A549 (cell line): ENCODE data around the gene RNU1-1. TPM values are rescaled to one million over a fixed set of nuclear protein-coding genes. Genes with fewer than 3 reads are reported as not detected.
A peak's percentile ranks its signal among the peaks of the same experiment; 100 is the strongest.
"Not testable (repeated sequence)": the region's sequence is repeated elsewhere in the genome, so short reads cannot be mapped to it uniquely, and the experiment has no call there.

Experiments used
- ATAC-seq, 2 experiments: fragments of 200-7000 bp in 1 of 2; fragments of >200 bp in 1 of 2; cut with Nextera tagmentation in 1 of 2; cut with Tn5 transposase in 1 of 2; 3 replicates each; pipeline versions ENCODE4 v1.8.0 to v1.9.1; 2018 to 2020; ENCODE audit warnings: mild to moderate bottlenecking in 1 of 2, moderate library complexity in 1 of 2
- CTCF ChIA-PET: fragments of 300-600 bp; sonication (Branson Sonifier 250); formaldehyde crosslinking; extraction: SDS; loops from one replicate; lab custom pipeline; 2021; ENCODE audit warnings: antibody characterized with exemption, inconsistent platforms; lab: Yijun Ruan, JAX
- POLR2A ChIA-PET: fragments of 350-600 bp; formaldehyde crosslinking; extraction: SDS; loops from one replicate; lab custom pipeline; 2021; ENCODE audit warnings: antibody characterized with exemption, inconsistent platforms; lab: Yijun Ruan, JAX
- DNase-seq, 2 experiments: peaks; one replicate each; pipeline versions ENCODE4 v3.0.0 to v3.0.0-alpha.2; 2011 to 2016; ENCODE audit warnings: low read depth in 1 of 2, low spot score in 1 of 2
- FAIRE-seq: peaks from 2 replicates; lab custom pipeline; 2011; peaks lifted over from hg19 to GRCh38; lab: Jason Lieb, UNC
- H3K27ac ChIP-seq, 2 experiments: fragments of >200 bp; sonication (Bioruptor Twin); formaldehyde crosslinking; 3 replicates each; pipeline ENCODE4 v1.5.1; 2016 to 2017
- H3K4me1 ChIP-seq: fragments of >200 bp; sonication (Bioruptor Twin); formaldehyde crosslinking; 3 replicates; pipeline ENCODE4 v1.6.1; 2016
- H3K4me2 ChIP-seq: fragments of >200 bp; sonication (Bioruptor Twin); formaldehyde crosslinking; 3 replicates; pipeline ENCODE4 v1.6.1; 2016
- H3K4me3 ChIP-seq: fragments of >200 bp; sonication (Bioruptor Twin); formaldehyde crosslinking; 3 replicates; pipeline ENCODE4 v1.5.1; 2016
- H3K9me3 ChIP-seq: fragments of >200 bp; sonication (Bioruptor Twin); formaldehyde crosslinking; 3 replicates; pipeline ENCODE4 v1.6.1; 2016
- CBX2 ChIP-seq: fragments of 200-600 bp; sonication (generic); IDR thresholded peaks from 2 replicates; pipeline ENCODE4 v1.6.1; 2016; ENCODE audit warnings: low read depth, mild to moderate bottlenecking, borderline replicate concordance
- CBX8 ChIP-seq: fragments of 200-600 bp; sonication (generic); IDR thresholded peaks from 2 replicates; pipeline ENCODE4 v1.6.1; 2016
- CEBPB ChIP-seq, 2 experiments: fragments of >200 bp in 1 of 2; sonication (Bioruptor Twin) in 1 of 2; formaldehyde crosslinking in 1 of 2; IDR thresholded peaks; 2 replicates each; pipeline ENCODE4 v1.6.1; 2012 to 2016
- CHD2 ChIP-seq: fragments of 150-350 bp; IDR thresholded peaks from 2 replicates; pipeline ENCODE4 v1.6.1; 2014; ENCODE audit warnings: low read length; ENCODE audit not compliant: partially characterized antibody
- EHF ChIP-seq: fragments of 250-450 bp; sonication (Bioruptor Pico); IDR thresholded peaks from 2 replicates; pipeline ENCODE4 v1.5.0; 2020; ENCODE audit warnings: mild to moderate bottlenecking
- EP300 ChIP-seq, 2 experiments: fragments of >200 bp; sonication (Bioruptor Twin); formaldehyde crosslinking; IDR thresholded peaks; 2 replicates in 1 of 2; 3 replicates in 1 of 2; pipeline ENCODE4 v1.6.1; 2016 to 2017
- ESRRA ChIP-seq: fragments of 150-350 bp; IDR thresholded peaks from 2 replicates; pipeline ENCODE4 v1.6.1; 2014; ENCODE audit warnings: mild to moderate bottlenecking, low read length, borderline replicate concordance
- FOSB ChIP-seq: fragments of 250-450 bp; sonication (Bioruptor Pico); IDR thresholded peaks from 2 replicates; pipeline ENCODE4 v1.5.0; 2020; ENCODE audit warnings: mild to moderate bottlenecking, moderate library complexity
- FOXS1 ChIP-seq: fragments of 250-450 bp; sonication (Bioruptor Pico); IDR thresholded peaks from 2 replicates; pipeline ENCODE4 v1.5.0; 2020; ENCODE audit warnings: mild to moderate bottlenecking, moderate library complexity
- HDAC2 ChIP-seq: fragments of 200-600 bp; sonication (generic); IDR thresholded peaks from 2 replicates; pipeline ENCODE4 v1.6.1; 2016
- JUN ChIP-seq, 2 experiments: fragments of >200 bp; sonication (Bioruptor Twin); formaldehyde crosslinking; IDR thresholded peaks; 2 replicates in 1 of 2; 3 replicates in 1 of 2; pipeline ENCODE4 v1.6.1; 2016 to 2017
- JUNB ChIP-seq: fragments of >200 bp; sonication (Bioruptor Twin); formaldehyde crosslinking; IDR thresholded peaks from 2 replicates; pipeline ENCODE4 v1.6.1; 2016
- KDM5A ChIP-seq: fragments of 200-600 bp; sonication (generic); IDR thresholded peaks from 2 replicates; pipeline ENCODE4 v1.6.1; 2016; ENCODE audit warnings: antibody characterized with exemption, mild to moderate bottlenecking
- MAX ChIP-seq: IDR thresholded peaks from 2 replicates; pipeline ENCODE4 v1.6.1; 2012
- NFE2L2 ChIP-seq: fragments of 150-350 bp; conservative IDR thresholded peaks from 2 replicates; pipeline ENCODE4 v1.6.1; 2014; ENCODE audit warnings: low read length
- PHF8 ChIP-seq: fragments of 200-600 bp; sonication (generic); IDR thresholded peaks from 2 replicates; pipeline ENCODE4 v1.6.1; 2016; ENCODE audit warnings: low read depth, mild to moderate bottlenecking, antibody characterized with exemption, moderate library complexity, borderline replicate concordance
- RAD21 ChIP-seq, 2 experiments: fragments of >200 bp in 1 of 2; sonication (Bioruptor Twin) in 1 of 2; formaldehyde crosslinking in 1 of 2; IDR thresholded peaks in 1 of 2; conservative IDR thresholded peaks in 1 of 2; 2 replicates in 1 of 2; 3 replicates in 1 of 2; pipeline ENCODE4 v1.6.1; 2012 to 2018; ENCODE audit warnings: inconsistent platforms in 1 of 2
- REST ChIP-seq: fragments of 200-600 bp; sonication (generic); IDR thresholded peaks from 2 replicates; pipeline ENCODE4 v1.6.1; 2016; ENCODE audit warnings: antibody characterized with exemption, mild to moderate bottlenecking, moderate library complexity
- RNF2 ChIP-seq: fragments of 200-600 bp; sonication (generic); IDR thresholded peaks from 2 replicates; pipeline ENCODE4 v1.6.1; 2016; ENCODE audit warnings: low read depth, mild to moderate bottlenecking, antibody characterized with exemption, moderate library complexity, borderline replicate concordance
- SMC3 ChIP-seq: fragments of >200 bp; sonication (Bioruptor Twin); formaldehyde crosslinking; IDR thresholded peaks from 3 replicates; pipeline ENCODE4 v1.6.1; 2018; ENCODE audit warnings: inconsistent platforms
- SREBF2 ChIP-seq: fragments of 450-650 bp; IDR thresholded peaks from 2 replicates; pipeline ENCODE4 v1.6.1; 2014; ENCODE audit warnings: mild to moderate bottlenecking, moderate library complexity
- TP53 ChIP-seq: fragments of 250-450 bp; sonication (Bioruptor Pico); IDR thresholded peaks from 2 replicates; pipeline ENCODE4 v1.5.0; 2021; ENCODE audit warnings: mild to moderate bottlenecking, moderate library complexity
- ZC3H11A ChIP-seq: fragments of 450-650 bp; IDR thresholded peaks from 2 replicates; pipeline ENCODE4 v1.6.1; 2014; ENCODE audit warnings: antibody characterized with exemption, mild to moderate bottlenecking
- WGBS: methylation state at CpG from one replicate; pipeline ENCODE4 v1.1.6; 2017; ENCODE audit errors: missing lambda C conversion rate; 5-methylcytosine and 5-hydroxymethylcytosine counted together
- polyA plus RNA-seq, 4 experiments: library from polyadenylated mRNA; depleted of rRNA in 3 of 4; stranded (reverse); fragments of >200 nt; fragmentation: RNase III in 1 of 4; extraction: RNeasy Plus Mini Kit Qiagen cat#74134 plus additional on column Dnase treatment in 1 of 4; gene quantifications; 2 replicates in 3 of 4; 3 replicates in 1 of 4; pipeline ENCODE4 v1.2.3, GENCODE V29; 2011 to 2017
- TF ChIP-seq, protein P1 (sequence below): fragments of >200 bp; sonication (Bioruptor Twin); formaldehyde crosslinking; IDR thresholded peaks from 3 replicates; pipeline ENCODE4 v1.6.1; 2016

RNU1-1 gene
- polyA plus RNA-seq, 2 of the 4 experiments (the other 2 are of a cell fraction), result 6.6 to 56.2 TPM

DNA sequence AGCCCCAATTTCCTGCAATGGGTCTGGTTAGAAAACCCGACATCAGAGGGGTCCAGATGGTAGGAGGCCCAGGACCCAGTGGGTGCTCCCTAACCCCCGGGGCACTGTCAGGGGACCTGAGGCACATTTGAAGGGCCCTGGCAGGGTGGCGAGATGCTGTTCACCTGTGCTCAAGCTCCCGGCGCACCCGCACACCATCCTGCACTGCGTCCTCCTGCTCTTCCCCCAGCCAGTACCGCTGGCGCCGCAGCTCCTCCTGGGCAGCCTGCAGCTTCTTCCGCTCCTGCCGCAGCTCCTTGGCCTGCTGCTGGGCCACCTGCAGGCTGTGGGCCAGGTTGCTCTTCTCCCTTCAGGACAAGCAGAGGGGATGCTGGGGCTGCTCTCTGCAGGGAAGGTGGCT is 36.0 kb downstream of the RNU1-1 start:
- DNase-seq, result no peak
- 97% methylated on average over 11 of the region's 12 CpGs for WGBS
- H3K9me3 ChIP-seq, result no peaks in the 10 kb centered on the region
- no peaks in the 10 kb centered on the region for H3K4me1 ChIP-seq
- POLR2A ChIA-PET, result no interaction called here
- no peak overlapping the region for H3K4me2 ChIP-seq
- H3K27ac ChIP-seq, result no peak overlapping the region
- FAIRE-seq, result no peak
- ATAC-seq, result no peak; a peak in 1 of 6 replicates
- TF ChIP-seq TP53, result no peak
- TF ChIP-seq REST, result no peak
- TF ChIP-seq MAX, result no peak
- no peak for TF ChIP-seq RNF2
- no peak for TF ChIP-seq JUN (IDR thresholded peaks at IDR 0.05)
- TF ChIP-seq CEBPB (IDR thresholded peaks at IDR 0.05), result no peak
- no peak for TF ChIP-seq PHF8
- TF ChIP-seq KDM5A, result no peak
- no peak for TF ChIP-seq NFE2L2
- no peak for TF ChIP-seq SREBF2
- no peak for TF ChIP-seq EP300 (IDR thresholded peaks at IDR 0.05)
- CTCF ChIA-PET, result no interaction called here
- H3K4me3 ChIP-seq, result no peak overlapping the region

GRCh38 chr1:16475771-16476770 is 38.0 kb downstream of the RNU1-1 start:
- CTCF ChIA-PET, DNase-seq, H3K9me3 ChIP-seq, H3K4me3 ChIP-seq, POLR2A ChIA-PET, H3K27ac ChIP-seq, H3K4me2 ChIP-seq, H3K4me1 ChIP-seq, FAIRE-seq: not testable (repeated sequence)
- peak; percentile 48 to 69 for ATAC-seq
- 91% methylated on average over 8 of the region's 29 CpGs for WGBS

DNA sequence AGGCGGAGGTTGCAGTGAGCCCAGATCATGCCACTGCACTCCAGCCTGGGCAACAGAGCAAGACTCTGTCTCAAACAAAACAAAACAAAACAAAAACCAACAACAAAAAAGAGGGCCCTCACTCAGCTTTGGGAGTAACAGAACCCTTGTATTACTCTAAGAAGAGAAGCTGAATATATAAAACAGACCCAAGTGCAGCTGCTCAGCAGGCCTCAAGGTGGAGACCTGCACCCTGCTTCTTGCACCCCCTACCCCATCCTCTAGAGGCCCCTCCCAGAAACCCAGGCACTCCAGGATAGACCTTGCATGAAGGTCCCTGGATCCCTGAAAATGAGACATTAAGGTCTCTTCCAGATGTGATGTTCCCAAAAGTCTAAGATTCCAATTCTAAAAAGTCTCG is 39.2 kb downstream of the RNU1-1 start:
- H3K4me1 ChIP-seq, H3K4me3 ChIP-seq, H3K9me3 ChIP-seq, POLR2A ChIA-PET, H3K4me2 ChIP-seq, CTCF ChIA-PET, H3K27ac ChIP-seq: not testable (repeated sequence)
- peak in 1 of 2 experiments; percentile 82; a peak in 3 of 6 replicates for ATAC-seq
- 100% methylated on average over 2 of the region's 2 CpGs for WGBS
- peak in 1 of 2 experiments; percentile 33 for DNase-seq
- TF ChIP-seq RAD21 (conservative IDR thresholded peaks at IDR 0.05 in 1 of 2, IDR thresholded peaks at IDR 0.05 in 1 of 2), result peak in 1 of 2 experiments; percentile 26; a peak in 1 of 5 replicates
- TF ChIP-seq, all 56 proteins: peak for 1; not testable (repeated sequence) for 55
- not testable (repeated sequence) for FAIRE-seq

DNA sequence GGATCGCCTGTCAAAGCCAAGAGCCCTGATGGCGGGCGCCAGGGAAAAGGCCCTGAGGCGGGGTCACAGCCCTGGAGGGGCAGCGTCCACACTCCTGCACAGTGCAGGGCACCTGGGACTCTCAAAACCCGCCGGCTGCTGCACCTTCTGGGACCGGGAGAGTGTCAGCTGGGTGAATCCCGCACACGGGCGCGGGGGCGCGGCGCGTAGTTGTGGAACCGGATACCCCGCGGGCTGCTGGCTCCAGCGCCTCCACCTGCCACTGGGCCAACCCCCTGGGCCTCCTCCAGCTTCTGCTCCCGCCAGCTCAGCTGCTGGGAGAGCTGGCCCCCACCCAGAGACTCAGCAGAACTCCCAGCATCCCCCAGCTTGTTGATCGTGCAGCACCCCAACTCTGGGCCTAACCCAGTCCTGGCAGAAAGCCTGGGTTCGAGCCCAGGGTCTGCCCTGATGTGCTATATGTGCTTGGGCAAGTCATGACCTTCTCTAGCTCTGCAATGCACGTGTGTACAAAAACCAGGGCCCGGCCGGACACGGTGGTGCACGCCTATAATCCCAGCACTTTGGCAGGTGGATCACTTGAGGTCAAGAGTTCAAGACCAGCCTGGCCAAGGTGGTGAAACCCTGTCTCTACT is 39.8 kb downstream of the RNU1-1 start:
- 93% methylated on average over 5 of the region's 28 CpGs for WGBS
- FAIRE-seq (no peak), DNase-seq (no peak), ATAC-seq (no peak)
- H3K9me3 ChIP-seq, result no peaks in the 10 kb centered on the region
- H3K4me3 ChIP-seq, result no peak overlapping the region
- ChIA-PET CTCF (no interaction called here), POLR2A (no interaction called here)
- H3K4me1 ChIP-seq, result no peaks in the 10 kb centered on the region
- H3K27ac ChIP-seq, result no peak overlapping the region
- H3K4me2 ChIP-seq, result no peak overlapping the region
- TF ChIP-seq CBX8 (no peak), JUNB (no peak), SMC3 (no peak), HDAC2 (no peak), PHF8 (no peak), RAD21 (conservative IDR thresholded peaks at IDR 0.05 in 1 of 2, IDR thresholded peaks at IDR 0.05 in 1 of 2) (no peak), CBX2 (no peak), CHD2 (no peak), ESRRA (no peak), MAX (no peak), FOSB (CRISPR knock-in tag) (no peak), ZC3H11A (no peak), SREBF2 (no peak), EHF (no peak), FOXS1 (CRISPR knock-in tag) (no peak)
- TF ChIP-seq, protein P1, sequence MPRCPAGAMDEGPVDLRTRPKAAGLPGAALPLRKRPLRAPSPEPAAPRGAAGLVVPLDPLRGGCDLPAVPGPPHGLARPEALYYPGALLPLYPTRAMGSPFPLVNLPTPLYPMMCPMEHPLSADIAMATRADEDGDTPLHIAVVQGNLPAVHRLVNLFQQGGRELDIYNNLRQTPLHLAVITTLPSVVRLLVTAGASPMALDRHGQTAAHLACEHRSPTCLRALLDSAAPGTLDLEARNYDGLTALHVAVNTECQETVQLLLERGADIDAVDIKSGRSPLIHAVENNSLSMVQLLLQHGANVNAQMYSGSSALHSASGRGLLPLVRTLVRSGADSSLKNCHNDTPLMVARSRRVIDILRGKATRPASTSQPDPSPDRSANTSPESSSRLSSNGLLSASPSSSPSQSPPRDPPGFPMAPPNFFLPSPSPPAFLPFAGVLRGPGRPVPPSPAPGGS, result no peak
